H1 (cell line): Measurements from ENCODE around the gene SIPA1L2. TPM values are rescaled to one million over a fixed set of nuclear protein-coding genes. Genes with fewer than 3 reads are reported as not detected.

ENCODE experiments used
- CTCF ChIA-PET: fragments of 300-600 bp; sonication (Branson Sonifier 250); formaldehyde crosslinking; loops from one replicate; lab custom pipeline; 2021; ENCODE audit not compliant: partially characterized antibody; lab: Charles Lee
- POLR2A ChIA-PET: fragments of 300-600 bp; sonication (Branson Sonifier 250); formaldehyde crosslinking; loops from one replicate; lab custom pipeline; 2021; ENCODE audit warnings: inconsistent platforms; ENCODE audit not compliant: partially characterized antibody; lab: Charles Lee
- DNase-seq, 2 experiments: peaks; one replicate each; pipeline versions ENCODE4 v3.0.0 to v3.0.0-alpha.2; 2010 to 2022; ENCODE audit warnings: low spot score in 2 of 2, low read depth in 1 of 2, mixed read lengths in 1 of 2
- FAIRE-seq: peaks from 2 replicates; lab custom pipeline; 2011; peaks lifted over from hg19 to GRCh38; lab: Jason Lieb, UNC
- H2AFZ ChIP-seq: 2 replicates; pipeline ENCODE4 v1.8.1; 2012; ENCODE audit warnings: low read length, inconsistent platforms
- H2AK5ac ChIP-seq: 2 replicates; pipeline ENCODE4 v1.6.1; 2013; ENCODE audit warnings: low read depth, low read length
- H2BK120ac ChIP-seq: replicated peaks from 2 replicates; pipeline ENCODE3; 2013; ENCODE audit warnings: low read depth, low read length, inconsistent platforms
- H2BK12ac ChIP-seq: 2 replicates; pipeline ENCODE4 v1.6.1; 2013; ENCODE audit warnings: low read depth, low read length
- H2BK15ac ChIP-seq: 2 replicates; pipeline ENCODE4 v1.6.1; 2013; ENCODE audit warnings: low read length
- H2BK20ac ChIP-seq: 2 replicates; pipeline ENCODE4 v1.6.1; 2013; ENCODE audit warnings: low read length
- H2BK5ac ChIP-seq: 2 replicates; pipeline ENCODE4 v1.6.1; 2013; ENCODE audit warnings: low read depth, low read length
- H3K14ac ChIP-seq: 2 replicates; pipeline ENCODE4 v1.6.1; 2013; ENCODE audit warnings: inconsistent platforms; ENCODE audit not compliant: insufficient read length
- H3K18ac ChIP-seq: 2 replicates; pipeline ENCODE4 v1.6.1; 2013; ENCODE audit warnings: low read length; ENCODE audit errors: extremely low read depth
- H3K23ac ChIP-seq: 2 replicates; pipeline ENCODE4 v1.6.1; 2013; ENCODE audit warnings: inconsistent platforms; ENCODE audit not compliant: insufficient read length
- H3K23me2 ChIP-seq: 2 replicates; pipeline ENCODE4 v1.6.1; 2013; ENCODE audit warnings: low read depth, low read length
- H3K27ac ChIP-seq: 2 replicates; pipeline ENCODE4 v1.6.1; 2011; ENCODE audit warnings: low read depth, low read length, inconsistent platforms
- H3K27me3 ChIP-seq, 4 experiments: replicated peaks in 1 of 4; 1 replicate in 1 of 4; 2 replicates in 3 of 4; pipeline versions ENCODE4 v1.6.1 to v1.8.1; 2011 to 2013; ENCODE audit warnings: low read length in 3 of 4, mild to moderate bottlenecking in 3 of 4, inconsistent platforms in 2 of 4, mixed read lengths in 2 of 4, moderate library complexity in 1 of 4; ENCODE audit not compliant: control insufficient read depth in 3 of 4, insufficient read depth in 3 of 4; ENCODE audit errors: extremely low read depth in 1 of 4
- H3K36me3 ChIP-seq, 4 experiments: 2 replicates each; pipeline versions ENCODE4 v1.6.1 to v1.8.1; 2011 to 2013; ENCODE audit warnings: mild to moderate bottlenecking in 4 of 4, low read length in 3 of 4, moderate library complexity in 2 of 4, control low read depth in 1 of 4, inconsistent platforms in 1 of 4; ENCODE audit not compliant: insufficient read depth in 4 of 4, control insufficient read depth in 2 of 4
- H3K4ac ChIP-seq: replicated peaks from 2 replicates; pipeline ENCODE3; 2013; ENCODE audit warnings: low read length, low read depth, mixed read lengths, inconsistent platforms; ENCODE audit not compliant: insufficient read length
- H3K4me1 ChIP-seq, 4 experiments: replicated peaks in 1 of 4; 1 replicate in 1 of 4; 2 replicates in 3 of 4; pipeline versions ENCODE4 v1.6.1 to v1.8.1; 2011 to 2013; ENCODE audit warnings: low read length in 3 of 4, inconsistent platforms in 2 of 4, mixed read lengths in 1 of 4; ENCODE audit not compliant: insufficient read depth in 4 of 4, control insufficient read depth in 3 of 4
- H3K4me2 ChIP-seq, 2 experiments: 2 replicates each; pipeline versions ENCODE4 v1.6.1 to v1.8.1; 2011 to 2013; ENCODE audit warnings: low read depth in 2 of 2, low read length in 2 of 2, control low read depth in 1 of 2, inconsistent platforms in 1 of 2, mild to moderate bottlenecking in 1 of 2; ENCODE audit not compliant: insufficient read depth in 1 of 2
- H3K4me3 ChIP-seq, 4 experiments: fragments of 200-600, 300-600 bp in 1 of 4; sonication (generic), shearing (Covaris generic), sonication (Bioruptor Twin) in 1 of 4; 2 replicates each; pipeline versions ENCODE4 v1.5.1 to v1.8.1; 2011 to 2016; ENCODE audit warnings: low read length in 4 of 4, low read depth in 3 of 4, control low read depth in 2 of 4, inconsistent platforms in 2 of 4, mild to moderate bottlenecking in 2 of 4, mixed read lengths in 1 of 4, moderate library complexity in 1 of 4; ENCODE audit not compliant: insufficient read depth in 2 of 4; ENCODE audit errors: extremely low read depth in 1 of 4
- H3K56ac ChIP-seq: replicated peaks from 2 replicates; pipeline ENCODE3; 2013; ENCODE audit warnings: low read depth, mild to moderate bottlenecking, mixed read lengths, low read length, inconsistent platforms; ENCODE audit not compliant: insufficient read length
- H3K79me1 ChIP-seq: 2 replicates; pipeline ENCODE4 v1.6.1; 2013; ENCODE audit warnings: low read depth, low read length, control low read depth
- H3K79me2 ChIP-seq, 2 experiments: 2 replicates each; pipeline versions ENCODE4 v1.6.1 to v1.8.1; 2012 to 2013; ENCODE audit warnings: low read length in 2 of 2, mild to moderate bottlenecking in 2 of 2, inconsistent platforms in 1 of 2; ENCODE audit not compliant: insufficient read depth in 2 of 2, control insufficient read depth in 1 of 2
- H3K9ac ChIP-seq, 4 experiments: replicated peaks in 1 of 4; 1 replicate in 1 of 4; 2 replicates in 3 of 4; pipeline versions ENCODE4 v1.6.1 to v1.8.1; 2011 to 2013; ENCODE audit warnings: low read depth in 3 of 4, low read length in 3 of 4, control low read depth in 2 of 4, mild to moderate bottlenecking in 2 of 4, moderate library complexity in 2 of 4, inconsistent platforms in 1 of 4; ENCODE audit errors: extremely low read depth in 1 of 4
- H3K9me3 ChIP-seq, 2 experiments: 2 replicates each; pipeline versions ENCODE4 v1.6.1 to v1.8.1; 2012 to 2013; ENCODE audit warnings: mild to moderate bottlenecking in 2 of 2, moderate library complexity in 2 of 2, control low read depth in 1 of 2, inconsistent platforms in 1 of 2, low read depth in 1 of 2, low read length in 1 of 2, mixed read lengths in 1 of 2; ENCODE audit not compliant: insufficient read depth in 2 of 2
- H4K20me1 ChIP-seq, 2 experiments: replicated peaks in 1 of 2; 2 replicates each; pipeline versions ENCODE3 to v1.8.1; 2011 to 2013; ENCODE audit warnings: inconsistent platforms in 2 of 2, low read length in 2 of 2, mild to moderate bottlenecking in 1 of 2; ENCODE audit not compliant: insufficient read depth in 2 of 2, control insufficient read depth in 1 of 2
- H4K5ac ChIP-seq: 2 replicates; pipeline ENCODE4 v1.6.1; 2013; ENCODE audit warnings: low read length, low read depth, mixed read lengths, inconsistent platforms; ENCODE audit not compliant: insufficient read length
- H4K8ac ChIP-seq: 2 replicates; pipeline ENCODE4 v1.8.0; 2013; ENCODE audit warnings: mild to moderate bottlenecking, moderate library complexity, low read length, inconsistent platforms; ENCODE audit not compliant: insufficient read depth; ENCODE audit errors: extremely low read depth
- H4K91ac ChIP-seq: replicated peaks from 2 replicates; pipeline ENCODE3; 2013; ENCODE audit warnings: low read length, mixed read lengths, inconsistent platforms; ENCODE audit not compliant: insufficient read length
- BCL11A ChIP-seq, 2 experiments: IDR thresholded peaks; one replicate each; pipeline ENCODE4 v1.6.1; 2011; ENCODE audit warnings: low read depth in 2 of 2, low read length in 2 of 2, mild to moderate bottlenecking in 2 of 2
- CBX5 ChIP-seq: fragments of 300-800, 300-1000 bp; sonication (generic); IDR thresholded peaks from 2 replicates; pipeline ENCODE4 v1.7.1; 2016; ENCODE audit warnings: antibody characterized with exemption, low read length, low read depth
- CEBPB ChIP-seq: IDR thresholded peaks from 2 replicates; pipeline ENCODE4 v1.6.1; 2012; ENCODE audit warnings: low read depth, low read length
- CTCF ChIP-seq, 3 experiments: IDR thresholded peaks; 1 replicate in 2 of 3; 2 replicates in 1 of 3; pipeline versions ENCODE4 v1.5.1 to v1.6.1; 2011; ENCODE audit warnings: low read length in 3 of 3, mild to moderate bottlenecking in 3 of 3, inconsistent platforms in 2 of 3, low read depth in 1 of 3, moderate library complexity in 1 of 3; ENCODE audit not compliant: insufficient read depth in 1 of 3; ENCODE audit errors: control extremely low read depth in 1 of 3
- JUND ChIP-seq: IDR thresholded peaks from 2 replicates; pipeline ENCODE4 v1.6.1; 2011; ENCODE audit warnings: mild to moderate bottlenecking, improper control_type of control experiment, low read length
- RAD21 ChIP-seq, 2 experiments: IDR thresholded peaks in 1 of 2; conservative IDR thresholded peaks in 1 of 2; 2 replicates each; pipeline ENCODE4 v1.6.1; 2011; ENCODE audit warnings: low read depth in 2 of 2, low read length in 2 of 2, improper control_type of control experiment in 1 of 2, inconsistent platforms in 1 of 2, mild to moderate bottlenecking in 1 of 2, moderate library complexity in 1 of 2
- SRF ChIP-seq: IDR thresholded peaks from 2 replicates; pipeline ENCODE4 v1.6.1; 2011; ENCODE audit warnings: mild to moderate bottlenecking, low read depth, low read length, moderate library complexity
- SUZ12 ChIP-seq: fragments of 200-600 bp; sonication (generic); IDR thresholded peaks from 2 replicates; pipeline ENCODE4 v1.6.1; 2012; ENCODE audit warnings: mild to moderate bottlenecking, inconsistent platforms, low read length, moderate library complexity, mixed read lengths
- TCF12 ChIP-seq: IDR thresholded peaks from 2 replicates; pipeline ENCODE4 v1.6.1; 2011; ENCODE audit warnings: low read depth, mild to moderate bottlenecking, low read length
- TEAD4 ChIP-seq: IDR thresholded peaks from 2 replicates; pipeline ENCODE4 v1.6.1; 2012; ENCODE audit warnings: low read depth, low read length, inconsistent platforms, mixed read lengths
- WGBS, 2 experiments: shearing (Covaris generic) in 1 of 2; methylation state at CpG; one replicate each; pipeline versions ENCODE4 v1.1.6 to v1.1.7; 2013 to 2015; ENCODE audit warnings: low lambda C conversion rate in 2 of 2, mixed read lengths in 2 of 2, inconsistent platforms in 1 of 2, low coverage in 1 of 2, missing lambda C conversion rate in 1 of 2; ENCODE audit not compliant: insufficient replicate concordance in 2 of 2, insufficient coverage in 1 of 2, insufficient read length in 1 of 2; ENCODE audit errors: extremely low coverage in 1 of 2, missing lambda C conversion rate in 1 of 2; 5-methylcytosine and 5-hydroxymethylcytosine counted together
- polyA plus RNA-seq, 7 experiments: library from polyadenylated mRNA; depleted of rRNA in 3 of 7; stranded (reverse) in 5 of 7; unstranded in 2 of 7; fragments of >200 nt in 5 of 7; fragments of 200-250 nt in 2 of 7; gene quantifications; 1 replicate in 5 of 7; 2 replicates in 1 of 7; 4 replicates in 1 of 7; pipeline versions ENCODE4 v1.2.1 to v1.2.3, GENCODE V29; 2011 to 2013; ENCODE audit warnings: missing spikeins in 2 of 7, mixed read lengths in 2 of 7
- total RNA-seq: library from RNA; stranded (reverse); fragmentation: NEBNext Ultra II Directional; extraction: Animal tissue kit (Norgen Biotek cat#: 25700); gene quantifications from 2 replicates; pipeline ENCODE4 v1.2.1, GENCODE V29; 2021

The SIPA1L2 gene
- total and polyA plus RNA-seq, 2 of the 8 experiments (the other 6 are each of a cell fraction or from before 2014, with no cell fraction given), result 7.7 to 13.2 TPM

GRCh38 chr1:232620356-232620969 lies 9.5 kb downstream of the SIPA1L2 start:
- Histone ChIP-seq H3K56ac (no peak overlapping the region), H3K36me3 (no peaks in the 10 kb centered on the region; a peak in 1 of 8 replicates), H3K27me3 (no peaks in the 10 kb centered on the region), H2AFZ (no peak overlapping the region), H3K23ac (no peak overlapping the region), H3K23me2 (no peaks in the 10 kb centered on the region), H2BK15ac (no peak overlapping the region), H3K27ac (no peak overlapping the region), H3K18ac (0 out of 2 replicates have a peak overlapping the region, but pooled peaks have one; percentile 11), H4K91ac (peak overlapping the region; percentile 57), H3K4me1 (peaks cover 2 to 17% (median 14%) of the 10 kb centered on the region in 4 experiments), H3K4ac (no peak overlapping the region), H2BK5ac (peak overlapping the region; percentile 61; the same call in 1 of the 2 replicates), H4K20me1 (no peaks in the 10 kb centered on the region), H3K4me2 (peak overlapping the region; percentile 21 to 56; a peak in 3 of 4 replicates), H4K8ac (no peak overlapping the region), H3K79me2 (peaks cover 0 to 19% of the 10 kb centered on the region in 2 experiments; a peak in 2 of 4 replicates), H2BK20ac (no peak overlapping the region), H3K9ac (peak overlapping the region in 1 of 4 experiments; percentile 38; a peak in 1 of 7 replicates), H2BK120ac (peak overlapping the region; percentile 40), H3K4me3 (no peak overlapping the region; a peak in 1 of 8 replicates), H3K14ac (no peak overlapping the region), H3K9me3 (no peaks in the 10 kb centered on the region), H3K79me1 (no peaks in the 10 kb centered on the region), H4K5ac (no peak overlapping the region), H2AK5ac (no peak overlapping the region), H2BK12ac (0 out of 2 replicates have a peak overlapping the region, but pooled peaks have one; percentile 0)
- WGBS, 2 experiments, result 52% methylated on average over 6 of the region's 6 CpGs; no CpG with 5 or more reads in 1 of the 2 experiments
- peak; percentile 93 for FAIRE-seq
- ChIA-PET CTCF (interaction anchor here (0.6 to 2.4 kb wide), 4 partner anchors 8 to 57 kb away, joined by 3 to 20 read pairs (median 5); partner anchors contain the start of gene SIPA1L2), POLR2A (no interaction called here)
- DNase-seq, result no peak
- TF ChIP-seq CEBPB, result peak; percentile 83; the same call in 1 of the 2 replicates
- TF ChIP-seq CBX5, result no peak
- TF ChIP-seq SRF, result no peak
- TF ChIP-seq SUZ12, result no peak
- TF ChIP-seq JUND, result no peak
- TF ChIP-seq RAD21 (IDR thresholded peaks at IDR 0.05 in 1 of 2, conservative IDR thresholded peaks at IDR 0.05 in 1 of 2; ENCODE audit: low read depth in 2 of 2, low read length in 2 of 2), result no peak
- TF ChIP-seq TCF12, result no peak
- no peak for TF ChIP-seq CTCF (IDR thresholded peaks at IDR 0.05; ENCODE audit: control extremely low read depth in 1 of 3, insufficient read depth in 1 of 3, low read depth in 1 of 3, low read length in 3 of 3)
- TF ChIP-seq TEAD4, result 0 out of 2 replicates have a peak, but pooled peaks have one; percentile 29
- TF ChIP-seq BCL11A (IDR thresholded peaks at IDR 0.05; ENCODE audit: low read depth in 2 of 2, low read length in 2 of 2), result no peak
